GM21723 (cell line): ENCODE results near the gene MYL5.
"Not testable (repeated sequence)": the region's sequence is repeated elsewhere in the genome, so short reads cannot be mapped to it uniquely, and the experiment has no call there.

ENCODE experiments used
- ATAC-seq: cut with Tn5 transposase; IDR thresholded peaks from one replicate; pipeline ENCODE4 v1.9.1; 2021; ENCODE audit warnings: mild to moderate bottlenecking, moderate library complexity; ENCODE audit not compliant: unreplicated experiment

The MYL5 gene

GRCh38 chr4:704198-704891 lies 30.0 kb downstream of the MYL5 start:
- no peak for ATAC-seq

GRCh38 chr4:704971-705277 lies 30.6 kb downstream of the MYL5 start:
- ATAC-seq, result no peak

GRCh38 chr4:705278-706082 lies 31.1 kb downstream of the MYL5 start, which contains the start of gene PCGF3:
PCGF3 (plus strand) TSS chr4:705832; CDS start chr4:733681, 27,849 bp downstream.
- ATAC-seq, result peak; percentile 87

- not testable (repeated sequence) for ATAC-seq
Measured at GRCh38 chr4:706083-706633, 31.8 kb downstream of the MYL5 start.

- ATAC-seq, result no peak
Measured at GRCh38 chr4:706834-707598, 32.7 kb downstream of the MYL5 start.

- ATAC-seq, result no peak
Measured at GRCh38 chr4:707929-708630, 33.7 kb downstream of the MYL5 start.

GRCh38 chr4:708631-708933 lies 34.2 kb downstream of the MYL5 start:
- no peak for ATAC-seq

- ATAC-seq, result no peak
Measured at GRCh38 chr4:709348-709747, 35.0 kb downstream of the MYL5 start.

- no peak for ATAC-seq
Measured at GRCh38 chr4:710116-710515, 35.8 kb downstream of the MYL5 start.

GRCh38 chr4:710916-711315 lies 36.6 kb downstream of the MYL5 start:
- no peak for ATAC-seq

- no peak for ATAC-seq
Measured at GRCh38 chr4:712093-712492, 37.8 kb downstream of the MYL5 start.

- ATAC-seq, result no peak
Measured at GRCh38 chr4:712916-713632, 38.7 kb downstream of the MYL5 start.

- no peak for ATAC-seq
Measured at GRCh38 chr4:714087-714486, 39.7 kb downstream of the MYL5 start.

- no peak for ATAC-seq
Measured at GRCh38 chr4:717601-718320, 43.4 kb downstream of the MYL5 start.

GRCh38 chr4:718460-718859 lies 44.1 kb downstream of the MYL5 start:
- ATAC-seq, result no peak

GRCh38 chr4:720111-720860 lies 45.9 kb downstream of the MYL5 start:
- no peak for ATAC-seq

GRCh38 chr4:721261-722168 lies 47.2 kb downstream of the MYL5 start:
- no peak for ATAC-seq

GRCh38 chr4:722169-722725 lies 47.9 kb downstream of the MYL5 start:
- ATAC-seq, result no peak
